AG04450 (cell line): Measurements from ENCODE around the gene PELI2. TPM values are rescaled to one million over a fixed set of nuclear protein-coding genes. Genes with fewer than 3 reads are reported as not detected.

ENCODE experiments used
- CTCF ChIA-PET: fragments of 300-600, 350-600 bp; formaldehyde crosslinking; extraction: SDS; loops from one replicate; lab custom pipeline; 2022; ENCODE audit warnings: antibody characterized with exemption, inconsistent platforms; lab: Charles Lee
- POLR2A ChIA-PET: fragments of 350-600 bp; formaldehyde crosslinking; extraction: SDS; loops from one replicate; lab custom pipeline; 2021; ENCODE audit warnings: antibody characterized with exemption, inconsistent platforms; lab: Yijun Ruan, JAX
- DNase-seq: peaks from one replicate; pipeline ENCODE4 v3.0.0-alpha.2; 2011; ENCODE audit warnings: low read depth, low spot score
- H3K27ac ChIP-seq: one replicate; pipeline ENCODE4 v1.5.1; 2012; ENCODE audit warnings: low read depth, low read length, control low read depth
- H3K27me3 ChIP-seq: one replicate; pipeline ENCODE4 v1.6.0; 2012; ENCODE audit warnings: low read length; ENCODE audit not compliant: control insufficient read depth, insufficient read depth
- H3K4me3 ChIP-seq: 2 replicates; pipeline ENCODE4 v1.5.1; 2011; ENCODE audit warnings: mild to moderate bottlenecking, low read depth, low read length, control low read depth
- H3K9me3 ChIP-seq: 2 replicates; pipeline ENCODE4 v1.5.1; 2012; ENCODE audit warnings: low read length; ENCODE audit not compliant: control insufficient read depth, insufficient read depth
- polyA plus RNA-seq: library from polyadenylated mRNA; depleted of rRNA; stranded (reverse); fragments of >200 nt; gene quantifications from 2 replicates; pipeline ENCODE4 v1.2.3, GENCODE V29; 2011
- TF ChIP-seq, protein P1 (sequence below): IDR thresholded peaks from 2 replicates; pipeline ENCODE4 v1.5.1; 2011; ENCODE audit warnings: low read depth, low read length, control low read depth, inconsistent platforms

Gene PELI2
- polyA plus RNA-seq, 1 experiment, result 25.7 TPM

DNA sequence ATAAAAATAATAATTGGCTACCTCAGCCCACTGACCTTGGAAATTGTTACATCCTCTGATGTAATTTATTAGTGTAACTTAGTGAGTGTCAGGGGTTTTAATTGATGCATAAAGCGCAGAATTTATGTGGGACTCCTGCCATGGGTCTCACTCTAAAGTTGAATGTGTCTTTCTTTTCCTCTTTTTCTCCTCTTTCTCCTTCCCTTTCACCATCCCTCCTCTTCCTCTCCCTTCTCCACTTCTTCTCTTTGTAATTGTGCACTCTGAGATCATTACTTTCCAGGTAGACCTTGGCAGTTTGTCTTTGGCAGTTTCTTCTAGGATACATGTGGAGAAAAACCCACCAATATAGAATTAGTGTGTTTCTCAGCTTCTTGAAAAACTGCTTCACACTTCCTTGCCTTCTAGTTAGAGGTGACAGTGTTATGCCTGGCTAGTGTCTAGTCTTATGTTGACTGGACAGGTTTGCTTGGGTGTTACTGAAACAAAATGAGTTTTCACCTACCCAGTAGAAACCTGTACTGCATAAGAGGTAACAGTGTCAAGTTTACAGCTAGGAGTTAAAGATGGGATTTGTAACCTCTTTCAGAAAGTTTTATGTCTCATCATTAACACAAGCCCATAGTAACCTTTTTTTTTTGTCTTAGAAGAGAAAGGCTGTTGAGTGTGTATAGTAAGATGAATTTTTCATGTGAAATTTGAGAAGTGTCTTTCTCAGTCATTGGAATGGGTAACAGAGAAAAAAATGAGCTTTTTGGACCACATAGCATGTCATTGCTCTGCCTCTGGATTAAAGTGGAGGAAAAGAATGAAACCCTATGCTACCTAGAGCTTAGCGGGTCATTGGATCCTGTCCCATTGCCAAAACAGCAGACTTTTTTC lies 18.6 kb downstream of the PELI2 start:
- no peak for DNase-seq
- Histone ChIP-seq H3K4me3 (no peak overlapping the region), H3K27me3 (no peaks in the 10 kb centered on the region), H3K27ac (no peak overlapping the region), H3K9me3 (no peaks in the 10 kb centered on the region)
- POLR2A ChIA-PET, result interaction anchor here (0.7 kb wide), 1 partner anchor 674 kb away, joined by 3 read pairs; no protein-coding TSS in a partner anchor
- TF ChIP-seq, protein P1, sequence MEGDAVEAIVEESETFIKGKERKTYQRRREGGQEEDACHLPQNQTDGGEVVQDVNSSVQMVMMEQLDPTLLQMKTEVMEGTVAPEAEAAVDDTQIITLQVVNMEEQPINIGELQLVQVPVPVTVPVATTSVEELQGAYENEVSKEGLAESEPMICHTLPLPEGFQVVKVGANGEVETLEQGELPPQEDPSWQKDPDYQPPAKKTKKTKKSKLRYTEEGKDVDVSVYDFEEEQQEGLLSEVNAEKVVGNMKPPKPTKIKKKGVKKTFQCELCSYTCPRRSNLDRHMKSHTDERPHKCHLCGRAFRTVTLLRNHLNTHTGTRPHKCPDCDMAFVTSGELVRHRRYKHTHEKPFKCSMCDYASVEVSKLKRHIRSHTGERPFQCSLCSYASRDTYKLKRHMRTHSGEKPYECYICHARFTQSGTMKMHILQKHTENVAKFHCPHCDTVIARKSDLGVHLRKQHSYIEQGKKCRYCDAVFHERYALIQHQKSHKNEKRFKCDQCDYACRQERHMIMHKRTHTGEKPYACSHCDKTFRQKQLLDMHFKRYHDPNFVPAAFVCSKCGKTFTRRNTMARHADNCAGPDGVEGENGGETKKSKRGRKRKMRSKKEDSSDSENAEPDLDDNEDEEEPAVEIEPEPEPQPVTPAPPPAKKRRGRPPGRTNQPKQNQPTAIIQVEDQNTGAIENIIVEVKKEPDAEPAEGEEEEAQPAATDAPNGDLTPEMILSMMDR, result no peak
- CTCF ChIA-PET, result interaction anchor here (1.2 to 1.3 kb wide), 2 partner anchors 203 to 337 kb away, joined by 4 to 5 read pairs; no protein-coding TSS in a partner anchor

DNA sequence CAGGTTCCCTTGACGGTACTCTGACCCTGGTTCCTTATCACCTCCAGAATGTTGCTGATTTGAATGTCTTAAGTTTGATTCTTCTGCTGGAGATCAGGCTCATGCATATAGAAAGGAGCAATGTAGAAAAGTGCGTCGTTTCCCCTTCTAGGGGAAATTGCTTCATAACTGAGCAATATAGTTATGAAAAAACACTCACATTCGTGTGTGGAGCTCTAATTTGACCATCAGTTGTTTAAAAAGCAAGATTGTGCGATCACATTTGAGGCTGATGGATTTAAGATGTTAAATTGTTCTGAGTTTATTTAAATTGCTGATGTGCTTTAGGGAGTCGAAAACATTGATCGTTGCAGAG lies 19.2 kb downstream of the PELI2 start:
- TF ChIP-seq, protein P1, result no peak
- no peak for DNase-seq
- POLR2A ChIA-PET, result interaction anchor here (0.7 kb wide), 1 partner anchor 675 kb away, joined by 3 read pairs; no protein-coding TSS in a partner anchor
- H3K27me3 ChIP-seq, result no peaks in the 10 kb centered on the region
- H3K4me3 ChIP-seq, result no peak overlapping the region
- no peak overlapping the region for H3K27ac ChIP-seq
- CTCF ChIA-PET, result interaction anchor here (0.6 to 1.2 kb wide), 3 partner anchors 78 to 337 kb away, joined by 3 to 4 read pairs (median 3); no protein-coding TSS in a partner anchor
- no peaks in the 10 kb centered on the region for H3K9me3 ChIP-seq

DNA sequence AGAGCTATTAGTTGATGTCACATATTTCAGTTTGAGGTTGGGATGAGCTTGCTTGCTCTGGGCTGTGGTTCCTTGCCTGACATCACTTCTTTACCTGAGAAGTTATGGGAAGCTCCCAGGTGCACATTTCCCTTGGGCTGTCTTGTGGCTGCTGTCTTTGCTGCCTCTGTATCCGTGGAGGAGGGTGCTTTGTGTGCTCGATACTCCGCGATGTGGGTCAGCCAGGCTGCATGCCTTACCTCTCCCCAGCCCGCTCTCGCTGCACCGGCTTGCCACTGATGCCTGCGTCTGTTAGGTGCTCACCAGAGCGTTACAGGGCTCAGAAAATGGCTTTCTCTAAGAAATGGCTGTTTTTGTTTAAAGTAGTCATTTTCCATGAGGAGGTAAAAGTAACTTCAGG lies 19.6 kb downstream of the PELI2 start:
- CTCF ChIA-PET, result interaction anchor here (0.6 to 1.0 kb wide), 2 partner anchors 79 to 202 kb away, joined by 3 read pairs; no protein-coding TSS in a partner anchor
- Histone ChIP-seq H3K4me3 (no peak overlapping the region), H3K9me3 (no peaks in the 10 kb centered on the region), H3K27ac (no peak overlapping the region), H3K27me3 (no peaks in the 10 kb centered on the region)
- TF ChIP-seq, protein P1, result no peak
- no peak for DNase-seq
- POLR2A ChIA-PET, result no interaction called here

DNA sequence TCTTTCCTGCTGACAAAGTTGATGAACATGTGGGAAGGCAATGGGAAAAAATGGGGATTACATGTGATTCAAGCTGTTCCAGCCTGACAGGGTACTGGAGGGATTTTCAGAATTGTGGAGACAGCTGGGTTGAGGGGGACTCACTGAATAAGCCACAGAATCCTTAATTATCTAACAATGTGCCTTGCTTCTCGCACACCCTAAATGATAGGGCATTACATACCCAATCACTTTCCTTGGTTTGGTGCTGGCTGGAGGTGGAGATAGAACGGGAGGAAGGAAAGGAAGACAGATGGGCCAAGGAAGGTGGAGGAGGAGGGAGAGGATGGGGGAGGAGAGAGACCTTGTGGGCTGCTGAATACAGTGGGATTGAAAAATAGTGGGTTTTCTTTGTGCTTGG lies 20.7 kb downstream of the PELI2 start:
- CTCF ChIA-PET, result no interaction called here
- no peak for DNase-seq
- POLR2A ChIA-PET, result no interaction called here
- Histone ChIP-seq H3K27me3 (no peaks in the 10 kb centered on the region), H3K27ac (no peak overlapping the region), H3K4me3 (no peak overlapping the region), H3K9me3 (no peaks in the 10 kb centered on the region)
- TF ChIP-seq, protein P1, result no peak

DNA sequence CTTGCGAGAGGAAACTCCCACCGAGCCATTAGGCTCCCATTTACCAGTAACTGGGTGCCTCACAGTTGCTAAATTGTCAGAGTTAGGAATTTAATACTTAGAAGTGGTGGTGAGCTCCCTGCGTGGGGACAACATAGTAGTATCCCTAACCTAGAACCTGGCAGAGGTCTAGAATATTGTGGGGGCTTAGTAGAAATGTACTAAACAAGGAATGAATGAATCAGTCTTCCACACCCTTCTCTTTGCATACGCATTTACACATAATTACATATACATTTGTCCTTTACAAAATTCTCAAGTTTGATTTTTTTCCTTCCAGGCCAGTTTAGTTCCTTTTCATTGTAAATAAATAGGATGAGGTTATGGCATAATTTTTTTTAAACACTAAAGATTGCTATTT lies 24.1 kb downstream of the PELI2 start:
- H3K27me3 ChIP-seq, result no peaks in the 10 kb centered on the region
- H3K27ac ChIP-seq, result no peak overlapping the region
- no peaks in the 10 kb centered on the region for H3K9me3 ChIP-seq
- no peak overlapping the region for H3K4me3 ChIP-seq
- CTCF ChIA-PET, result no interaction called here
- TF ChIP-seq, protein P1, result no peak
- POLR2A ChIA-PET, result no interaction called here
- DNase-seq, result no peak
